Measurements from ENCODE around the gene CR1.
"Not testable (repeated sequence)": the region's sequence is repeated elsewhere in the genome, so short reads cannot be mapped to it uniquely, and the experiment has no call there.

The CR1 gene

GRCh38 chr1:207525239-207525638 is 29.3 kb downstream of the CR1 start:
- WGBS, 2 donors (ENCODE audit: extremely low coverage in 2 of 2, insufficient read length in 2 of 2, insufficient replicate concordance in 1 of 2) = no CpG with 5 or more reads among the region's 3 CpGs
- not testable (repeated sequence) for H2AFZ ChIP-seq (ENCODE audit: low read length); H3K4me3 ChIP-seq (ENCODE audit: low read length in 2 of 2); H3K9me3 ChIP-seq (replicated peaks in 1 of 2; ENCODE audit: control insufficient read depth in 2 of 2, insufficient read depth in 1 of 2, low read depth in 1 of 2, low read length in 2 of 2); H4K91ac ChIP-seq (ENCODE audit: low read depth, low read length, poor library complexity); H2BK5ac ChIP-seq (ENCODE audit: low read length); H2BK120ac ChIP-seq (ENCODE audit: low read depth, low read length); H4K8ac ChIP-seq (ENCODE audit: low read depth, low read length); H2BK12ac ChIP-seq (ENCODE audit: low read length); H3K18ac ChIP-seq (ENCODE audit: low read length); DNase-seq (ENCODE audit: low spot score); H2AK5ac ChIP-seq (ENCODE audit: low read depth, low read length); H3K36me3 ChIP-seq (replicated peaks in 1 of 2; ENCODE audit: control insufficient read depth in 2 of 2, insufficient read depth in 2 of 2, low read length in 2 of 2); H3K23ac ChIP-seq (ENCODE audit: low read depth, low read length, poor library complexity); H3K27me3 ChIP-seq (ENCODE audit: control insufficient read depth in 3 of 3, insufficient read depth in 3 of 3, low read depth in 1 of 3, low read length in 3 of 3); H3K27ac ChIP-seq (replicated peaks; ENCODE audit: low read length); H3K4me1 ChIP-seq (ENCODE audit: control insufficient read depth in 2 of 2, insufficient read depth in 1 of 2, low read depth in 1 of 2, low read length in 2 of 2); H3K14ac ChIP-seq (ENCODE audit: low read length); H3K4me2 ChIP-seq (ENCODE audit: insufficient read depth, low read length, poor library complexity, severe bottlenecking); H3K4ac ChIP-seq (ENCODE audit: low read length); H3K9ac ChIP-seq (ENCODE audit: low read depth, low read length, poor library complexity); H2BK15ac ChIP-seq (ENCODE audit: low read length); H3K79me1 ChIP-seq (ENCODE audit: low read depth, low read length)

- H3K27me3 ChIP-seq (ENCODE audit: control insufficient read depth in 3 of 3, insufficient read depth in 3 of 3, low read depth in 1 of 3, low read length in 3 of 3); H3K27ac ChIP-seq (replicated peaks; ENCODE audit: low read length); H3K4ac ChIP-seq (ENCODE audit: low read length); H3K4me3 ChIP-seq (ENCODE audit: low read length in 2 of 2); H2BK120ac ChIP-seq (ENCODE audit: low read depth, low read length); H2BK12ac ChIP-seq (ENCODE audit: low read length); H2BK15ac ChIP-seq (ENCODE audit: low read length); H3K36me3 ChIP-seq (replicated peaks in 1 of 2; ENCODE audit: control insufficient read depth in 2 of 2, insufficient read depth in 2 of 2, low read length in 2 of 2); H2AK5ac ChIP-seq (ENCODE audit: low read depth, low read length); H3K9ac ChIP-seq (ENCODE audit: low read depth, low read length, poor library complexity); H3K18ac ChIP-seq (ENCODE audit: low read length); H3K79me1 ChIP-seq (ENCODE audit: low read depth, low read length); H2BK5ac ChIP-seq (ENCODE audit: low read length); H3K23ac ChIP-seq (ENCODE audit: low read depth, low read length, poor library complexity); H3K4me1 ChIP-seq (ENCODE audit: control insufficient read depth in 2 of 2, insufficient read depth in 1 of 2, low read depth in 1 of 2, low read length in 2 of 2); DNase-seq (ENCODE audit: low spot score); H4K8ac ChIP-seq (ENCODE audit: low read depth, low read length); H2AFZ ChIP-seq (ENCODE audit: low read length); H3K9me3 ChIP-seq (replicated peaks in 1 of 2; ENCODE audit: control insufficient read depth in 2 of 2, insufficient read depth in 1 of 2, low read depth in 1 of 2, low read length in 2 of 2); H3K4me2 ChIP-seq (ENCODE audit: insufficient read depth, low read length, poor library complexity, severe bottlenecking); H3K14ac ChIP-seq (ENCODE audit: low read length); H4K91ac ChIP-seq (ENCODE audit: low read depth, low read length, poor library complexity): not testable (repeated sequence)
- no CpG with 5 or more reads among the region's 1 CpG for WGBS, 2 donors (ENCODE audit: extremely low coverage in 2 of 2, insufficient read length in 2 of 2, insufficient replicate concordance in 1 of 2)
Observed at GRCh38 chr1:207528401-207528800, 32.4 kb downstream of the CR1 start.

GRCh38 chr1:207536263-207536662 is 40.3 kb downstream of the CR1 start:
- not testable (repeated sequence) for H3K4me3 ChIP-seq (ENCODE audit: low read length in 2 of 2); H2BK5ac ChIP-seq (ENCODE audit: low read length); H3K79me1 ChIP-seq (ENCODE audit: low read depth, low read length); H3K27me3 ChIP-seq (ENCODE audit: control insufficient read depth in 3 of 3, insufficient read depth in 3 of 3, low read depth in 1 of 3, low read length in 3 of 3); H3K9me3 ChIP-seq (replicated peaks in 1 of 2; ENCODE audit: control insufficient read depth in 2 of 2, insufficient read depth in 1 of 2, low read depth in 1 of 2, low read length in 2 of 2); H2AK5ac ChIP-seq (ENCODE audit: low read depth, low read length); H2AFZ ChIP-seq (ENCODE audit: low read length); DNase-seq (ENCODE audit: low spot score); H3K4me2 ChIP-seq (ENCODE audit: insufficient read depth, low read length, poor library complexity, severe bottlenecking); H4K91ac ChIP-seq (ENCODE audit: low read depth, low read length, poor library complexity); H3K9ac ChIP-seq (ENCODE audit: low read depth, low read length, poor library complexity); H3K4ac ChIP-seq (ENCODE audit: low read length); H3K18ac ChIP-seq (ENCODE audit: low read length); H4K8ac ChIP-seq (ENCODE audit: low read depth, low read length); H3K27ac ChIP-seq (replicated peaks; ENCODE audit: low read length); H2BK12ac ChIP-seq (ENCODE audit: low read length); H2BK15ac ChIP-seq (ENCODE audit: low read length); H3K14ac ChIP-seq (ENCODE audit: low read length); H3K23ac ChIP-seq (ENCODE audit: low read depth, low read length, poor library complexity); H3K36me3 ChIP-seq (replicated peaks in 1 of 2; ENCODE audit: control insufficient read depth in 2 of 2, insufficient read depth in 2 of 2, low read length in 2 of 2); H3K4me1 ChIP-seq (ENCODE audit: control insufficient read depth in 2 of 2, insufficient read depth in 1 of 2, low read depth in 1 of 2, low read length in 2 of 2); H2BK120ac ChIP-seq (ENCODE audit: low read depth, low read length)
- no CpG with 5 or more reads among the region's 5 CpGs for WGBS, 2 donors (ENCODE audit: extremely low coverage in 2 of 2, insufficient read length in 2 of 2, insufficient replicate concordance in 1 of 2)

GRCh38 chr1:207546677-207547357 is 50.9 kb downstream of the CR1 start:
- no CpG with 5 or more reads among the region's 5 CpGs for whole genome bisulfite sequencing, 2 donors (ENCODE audit: extremely low coverage in 2 of 2, insufficient read length in 2 of 2, insufficient replicate concordance in 1 of 2)
- not testable (repeated sequence) for H3K4me1 ChIP-seq (ENCODE audit: control insufficient read depth in 2 of 2, insufficient read depth in 1 of 2, low read depth in 1 of 2, low read length in 2 of 2); H3K27me3 ChIP-seq (ENCODE audit: control insufficient read depth in 3 of 3, insufficient read depth in 3 of 3, low read depth in 1 of 3, low read length in 3 of 3); DNase-seq (ENCODE audit: low spot score); H2BK12ac ChIP-seq (ENCODE audit: low read length); H3K9ac ChIP-seq (ENCODE audit: low read depth, low read length, poor library complexity); H2BK5ac ChIP-seq (ENCODE audit: low read length); H3K14ac ChIP-seq (ENCODE audit: low read length); H3K79me1 ChIP-seq (ENCODE audit: low read depth, low read length); H3K4me3 ChIP-seq (ENCODE audit: low read length in 2 of 2); H2BK15ac ChIP-seq (ENCODE audit: low read length); H4K8ac ChIP-seq (ENCODE audit: low read depth, low read length); H3K4ac ChIP-seq (ENCODE audit: low read length); H3K4me2 ChIP-seq (ENCODE audit: insufficient read depth, low read length, poor library complexity, severe bottlenecking); H3K36me3 ChIP-seq (replicated peaks in 1 of 2; ENCODE audit: control insufficient read depth in 2 of 2, insufficient read depth in 2 of 2, low read length in 2 of 2); H2AK5ac ChIP-seq (ENCODE audit: low read depth, low read length); H3K23ac ChIP-seq (ENCODE audit: low read depth, low read length, poor library complexity); H2BK120ac ChIP-seq (ENCODE audit: low read depth, low read length); H3K9me3 ChIP-seq (replicated peaks in 1 of 2; ENCODE audit: control insufficient read depth in 2 of 2, insufficient read depth in 1 of 2, low read depth in 1 of 2, low read length in 2 of 2); H4K91ac ChIP-seq (ENCODE audit: low read depth, low read length, poor library complexity); H2AFZ ChIP-seq (ENCODE audit: low read length); H3K27ac ChIP-seq (replicated peaks; ENCODE audit: low read length); H3K18ac ChIP-seq (ENCODE audit: low read length)
